ENCODE data around the gene TFF2.

TFF2 gene

GRCh38 chr21:42343963-42344510 lies 6.8 kb downstream of the TFF2 start:
- no peak for TF ChIP-seq CTCF (IDR thresholded peaks at IDR 0.05; ENCODE audit: low read depth, low read length)
- no peak for DNase-seq (ENCODE audit: extremely low read depth, low read depth)

- no peak for DNase-seq (ENCODE audit: extremely low read depth, low read depth)
- no peak for TF ChIP-seq CTCF (IDR thresholded peaks at IDR 0.05; ENCODE audit: low read depth, low read length)
Measured at GRCh38 chr21:42343556-42343955, 7.2 kb downstream of the TFF2 start.

- DNase-seq (ENCODE audit: extremely low read depth, low read depth) = no peak
Measured at GRCh38 chr21:42343101-42343500, 7.7 kb downstream of the TFF2 start.

GRCh38 chr21:42341776-42342542 lies 8.8 kb downstream of the TFF2 start:
- TF ChIP-seq CTCF (IDR thresholded peaks at IDR 0.05; ENCODE audit: low read depth, low read length) = no peak
- no peak for DNase-seq (ENCODE audit: extremely low read depth, low read depth)

More at GRCh38 chr21:42343101-42343500, 7.7 kb downstream of the TFF2 start:
- TF ChIP-seq CTCF (IDR thresholded peaks at IDR 0.05; ENCODE audit: low read depth, low read length) = no peak

GRCh38 chr21:42340187-42341050 lies 10.4 kb downstream of the TFF2 start:
- no peak for DNase-seq (ENCODE audit: extremely low read depth, low read depth)

More at GRCh38 chr21:42340187-42341050, 10.4 kb downstream of the TFF2 start:
- TF ChIP-seq CTCF (IDR thresholded peaks at IDR 0.05; ENCODE audit: low read depth, low read length) = no peak
